Mucosa of rectum (tissue), 2 donors: ENCODE results near the gene CFAP53.
"Not testable (repeated sequence)": the region's sequence is repeated elsewhere in the genome, so short reads cannot be mapped to it uniquely, and the experiment has no call there.

Experiments used
- H3K27ac ChIP-seq, 2 donors: one replicate each; pipeline ENCODE4 v1.7.0; 2013; ENCODE audit warnings: inconsistent platforms in 2 of 2, low read depth in 2 of 2, low read length in 2 of 2
- H3K27me3 ChIP-seq, 2 donors: one replicate each; pipeline ENCODE4 v1.7.0; 2013; ENCODE audit warnings: low read length in 2 of 2; ENCODE audit not compliant: control insufficient read depth in 2 of 2, insufficient read depth in 2 of 2
- H3K36me3 ChIP-seq, 2 donors: one replicate each; pipeline ENCODE4 v1.7.0; 2013; ENCODE audit warnings: low read length in 2 of 2; ENCODE audit not compliant: control insufficient read depth in 2 of 2, insufficient read depth in 2 of 2
- H3K4me1 ChIP-seq, 2 donors: one replicate each; pipeline ENCODE4 v1.7.0; 2013; ENCODE audit warnings: low read length in 2 of 2, mild to moderate bottlenecking in 1 of 2; ENCODE audit not compliant: control insufficient read depth in 2 of 2, insufficient read depth in 2 of 2
- H3K4me3 ChIP-seq, 2 donors: one replicate each; pipeline ENCODE4 v1.7.0; 2013; ENCODE audit warnings: low read length in 2 of 2
- H3K9ac ChIP-seq, 2 donors: one replicate each; pipeline ENCODE4 v1.7.0; 2013; ENCODE audit warnings: low read length in 2 of 2, low read depth in 1 of 2, mild to moderate bottlenecking in 1 of 2
- H3K9me3 ChIP-seq, 2 donors: one replicate each; pipeline ENCODE4 v1.7.0; 2013; ENCODE audit warnings: low read length in 2 of 2; ENCODE audit not compliant: control insufficient read depth in 2 of 2
- donor health status: healthy.
- donor health status: Normal muscosa, but diverticular disease.

The CFAP53 gene

GRCh38 chr18:50266248-50266704 is at the start of gene CFAP53:
Gene CFAP53, minus strand, starts transcription at chr18:50266495. Its CDS starts 91 bp downstream, at chr18:50266404.
- Histone ChIP-seq H3K27ac (peak within 1 kb of the TSS in 1 of 2 donors; percentile 78), H3K36me3 (peaks cover 11 to 25% of the 10 kb centered on the region in 2 donors), H3K27me3 (no peaks in the 10 kb centered on the region), H3K9ac (peak within 1 kb of the TSS; percentile 38 to 70), H3K9me3 (no peaks in the 10 kb centered on the region), H3K4me3 (peak within 1 kb of the TSS; percentile 76 to 91), H3K4me1 (peaks cover 5 to 9% of the 10 kb centered on the region in 2 donors)

GRCh38 chr18:50315100-50315871 is 49.0 kb upstream of the CFAP53 start:
- H3K27ac ChIP-seq = peak overlapping the region; percentile 30 to 46

GRCh38 chr18:50313873-50314460 is 47.7 kb upstream of the CFAP53 start:
- H3K4me1 ChIP-seq = no peaks in the 10 kb centered on the region

More at GRCh38 chr18:50315100-50315871, 49.0 kb upstream of the CFAP53 start:
- H3K36me3 ChIP-seq = no peaks in the 10 kb centered on the region
- H3K9me3 ChIP-seq = no peaks in the 10 kb centered on the region
- peaks cover 0 to 5% of the 10 kb centered on the region in 2 donors for H3K27me3 ChIP-seq
- H3K4me1 ChIP-seq = no peaks in the 10 kb centered on the region
- no peak overlapping the region for H3K9ac ChIP-seq
- H3K4me3 ChIP-seq = no peak overlapping the region

GRCh38 chr18:50313031-50313607 is 46.8 kb upstream of the CFAP53 start:
- H3K9ac ChIP-seq = no peak overlapping the region
- peak overlapping the region; percentile 17 to 24 for H3K27ac ChIP-seq
- H3K4me1 ChIP-seq = peaks cover 0 to 2% of the 10 kb centered on the region in 2 donors
- no peak overlapping the region for H3K4me3 ChIP-seq
- no peaks in the 10 kb centered on the region for H3K36me3 ChIP-seq
- H3K27me3 ChIP-seq = peaks cover 0 to 5% of the 10 kb centered on the region in 2 donors
- no peaks in the 10 kb centered on the region for H3K9me3 ChIP-seq

More at GRCh38 chr18:50313873-50314460, 47.7 kb upstream of the CFAP53 start:
- H3K36me3 ChIP-seq = no peaks in the 10 kb centered on the region
- peaks cover 0 to 5% of the 10 kb centered on the region in 2 donors for H3K27me3 ChIP-seq
- H3K27ac ChIP-seq = no peak overlapping the region
- H3K4me3 ChIP-seq = no peak overlapping the region
- no peaks in the 10 kb centered on the region for H3K9me3 ChIP-seq
- no peak overlapping the region for H3K9ac ChIP-seq

GRCh38 chr18:50312296-50313030 is 46.2 kb upstream of the CFAP53 start:
- Histone ChIP-seq H3K9me3 (no peaks in the 10 kb centered on the region), H3K9ac (no peak overlapping the region), H3K4me3 (no peak overlapping the region), H3K27ac (peak overlapping the region; percentile 17 to 24), H3K4me1 (peaks cover 0 to 3% of the 10 kb centered on the region in 2 donors), H3K27me3 (no peaks in the 10 kb centered on the region), H3K36me3 (no peaks in the 10 kb centered on the region)

- no peaks in the 10 kb centered on the region for H3K27me3 ChIP-seq
- H3K4me3 ChIP-seq = no peak overlapping the region
Observed at GRCh38 chr18:50311650-50312049, 45.4 kb upstream of the CFAP53 start.

GRCh38 chr18:50310080-50310479 is 43.8 kb upstream of the CFAP53 start:
- H3K9ac ChIP-seq = no peak overlapping the region
- H3K27ac ChIP-seq = no peak overlapping the region
- no peaks in the 10 kb centered on the region for H3K27me3 ChIP-seq
- H3K4me3 ChIP-seq = no peak overlapping the region
- no peaks in the 10 kb centered on the region for H3K9me3 ChIP-seq
- no peaks in the 10 kb centered on the region for H3K36me3 ChIP-seq
- peaks cover 0 to 6% of the 10 kb centered on the region in 2 donors for H3K4me1 ChIP-seq

More at GRCh38 chr18:50311650-50312049, 45.4 kb upstream of the CFAP53 start:
- Histone ChIP-seq H3K9me3 (no peaks in the 10 kb centered on the region), H3K4me1 (peaks cover 0 to 6% of the 10 kb centered on the region in 2 donors), H3K27ac (no peak overlapping the region), H3K36me3 (no peaks in the 10 kb centered on the region), H3K9ac (no peak overlapping the region)

- not testable (repeated sequence) for H3K4me3 ChIP-seq, H3K9me3 ChIP-seq, H3K27me3 ChIP-seq, H3K36me3 ChIP-seq, H3K9ac ChIP-seq, H3K4me1 ChIP-seq
- H3K27ac ChIP-seq = peak overlapping the region in 1 of 2 donors; percentile 60
Observed at GRCh38 chr18:50308851-50309250, 42.6 kb upstream of the CFAP53 start.

GRCh38 chr18:50307738-50308470 is 41.6 kb upstream of the CFAP53 start:
- H3K36me3 ChIP-seq = no peaks in the 10 kb centered on the region
- H3K27ac ChIP-seq = peak overlapping the region; percentile 30 to 60
- peak overlapping the region; percentile 63 to 78 for H3K4me3 ChIP-seq
- H3K27me3 ChIP-seq = peaks cover 0 to under 1% of the 10 kb centered on the region in 2 donors
- no peaks in the 10 kb centered on the region for H3K9me3 ChIP-seq
- peaks cover 0 to 6% of the 10 kb centered on the region in 2 donors for H3K4me1 ChIP-seq
- peak overlapping the region; percentile 21 to 52 for H3K9ac ChIP-seq
